ENCODE measurements around the gene MUC5AC. TPM values are rescaled to one million over a fixed set of nuclear protein-coding genes. Genes with fewer than 3 reads are reported as not detected.

The MUC5AC gene
- total and polyA plus RNA-seq, 10 donors = under 0.01 TPM; not detected in 8

- Histone ChIP-seq H3K9me3 (no peaks in the 10 kb centered on the region), H3K4me3 (no peak overlapping the region), H3K36me3 (no peaks in the 10 kb centered on the region), H3K4me1 (no peaks in the 10 kb centered on the region), H3K27ac (no peak overlapping the region), H3K27me3 (replicated peaks in 1 of 7) (peaks cover 0 to 29% (median 0%) of the 10 kb centered on the region in 7 donors)
- intact Hi-C loops (cut with DNase I; ENCODE audit: low total_unique reads) = no loop called here
- no peak for DNase-seq
- TF ChIP-seq POLR2A (IDR thresholded peaks at IDR 0.05) (no peak), POLR2AphosphoS5 (IDR thresholded peaks at IDR 0.05) (no peak), CTCF (IDR thresholded peaks at IDR 0.05 in 8 of 11, conservative IDR thresholded peaks at IDR 0.05 in 3 of 11) (no peak)
- 78 to 88% (median 86%) methylated on average over 12 to 17 of the region's 17 CpGs for WGBS, 5 donors
Observed at GRCh38 chr11:1179641-1180040, 21.9 kb downstream of the MUC5AC start.

DNA sequence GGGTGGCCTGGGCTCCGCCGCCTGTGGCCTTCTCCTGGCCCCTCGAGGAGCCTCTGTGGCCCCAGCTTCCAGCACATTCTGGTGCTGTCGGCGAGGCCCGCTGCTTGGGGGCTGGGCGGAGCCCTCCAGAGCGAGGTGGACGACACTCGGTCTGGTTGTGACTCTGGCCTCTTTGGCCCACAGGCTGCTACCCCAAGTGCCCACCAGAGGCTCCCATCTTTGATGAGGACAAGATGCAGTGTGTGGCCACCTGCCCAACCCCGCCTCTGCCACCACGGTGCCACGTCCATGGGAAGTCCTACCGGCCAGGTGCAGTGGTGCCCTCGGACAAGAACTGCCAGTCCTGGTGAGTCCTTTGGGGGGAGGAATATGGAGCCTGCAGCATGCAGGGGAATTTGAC lies 22.4 kb downstream of the MUC5AC start:
- H3K27me3 ChIP-seq (replicated peaks in 1 of 7) = peaks cover 0 to 29% (median 0%) of the 10 kb centered on the region in 7 donors
- no peak for DNase-seq
- H3K36me3 ChIP-seq = no peaks in the 10 kb centered on the region
- intact Hi-C loops (cut with DNase I; ENCODE audit: low total_unique reads) = no loop called here
- no peak for TF ChIP-seq POLR2AphosphoS5 (IDR thresholded peaks at IDR 0.05)
- no peak for TF ChIP-seq CTCF (IDR thresholded peaks at IDR 0.05 in 8 of 11, conservative IDR thresholded peaks at IDR 0.05 in 3 of 11)
- no peak for TF ChIP-seq POLR2A (IDR thresholded peaks at IDR 0.05)
- no peak overlapping the region for H3K4me3 ChIP-seq
- 80 to 96% (median 84%) methylated on average over 12 to 15 of the region's 15 CpGs; no CpG with 5 or more reads in 1 of the 5 donors for WGBS, 5 donors
- no peaks in the 10 kb centered on the region for H3K4me1 ChIP-seq
- no peak overlapping the region for H3K27ac ChIP-seq
- no peaks in the 10 kb centered on the region for H3K9me3 ChIP-seq

- intact Hi-C loops (cut with DNase I; ENCODE audit: low total_unique reads) = no loop called here
- Histone ChIP-seq H3K36me3 (no peaks in the 10 kb centered on the region), H3K4me3 (no peak overlapping the region), H3K4me1 (no peaks in the 10 kb centered on the region), H3K9me3 (no peaks in the 10 kb centered on the region), H3K27me3 (replicated peaks in 1 of 7) (peaks cover 0 to 29% (median 0%) of the 10 kb centered on the region in 7 donors), H3K27ac (no peak overlapping the region)
- no peak for DNase-seq
- 85 to 95% (median 89%) methylated on average over 21 to 29 of the region's 29 CpGs for WGBS, 5 donors
- TF ChIP-seq CTCF (IDR thresholded peaks at IDR 0.05 in 8 of 11, conservative IDR thresholded peaks at IDR 0.05 in 3 of 11) = no peak
- TF ChIP-seq POLR2A (IDR thresholded peaks at IDR 0.05) = no peak
Observed at GRCh38 chr11:1180947-1181391, 23.2 kb downstream of the MUC5AC start.

DNA sequence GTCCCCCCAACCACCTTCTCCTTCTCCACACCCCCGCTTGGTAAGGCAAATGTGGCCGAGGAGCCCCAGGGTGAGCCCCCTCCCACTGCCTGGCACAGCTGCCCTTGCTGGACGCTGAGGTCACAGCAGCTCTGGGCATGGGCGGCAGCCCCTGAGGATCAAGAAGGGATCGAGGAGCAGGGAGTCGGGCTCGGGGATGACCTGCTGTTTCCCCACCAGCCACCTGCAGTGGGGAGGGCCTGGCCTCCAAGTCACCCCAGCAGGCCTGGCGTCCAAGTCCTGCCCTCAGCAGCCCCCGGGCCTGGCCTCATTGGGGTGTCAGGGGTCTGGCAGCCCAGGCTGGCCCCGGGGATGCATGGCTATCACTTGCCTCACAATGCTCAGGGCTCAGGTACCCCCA lies 23.7 kb downstream of the MUC5AC start:
- H3K4me1 ChIP-seq = no peaks in the 10 kb centered on the region
- intact Hi-C loops (cut with DNase I; ENCODE audit: low total_unique reads) = no loop called here
- H3K4me3 ChIP-seq = no peak overlapping the region
- H3K36me3 ChIP-seq = no peaks in the 10 kb centered on the region
- TF ChIP-seq POLR2AphosphoS5 (IDR thresholded peaks at IDR 0.05) = no peak
- no peak for TF ChIP-seq POLR2A (IDR thresholded peaks at IDR 0.05)
- TF ChIP-seq CTCF (IDR thresholded peaks at IDR 0.05 in 8 of 11, conservative IDR thresholded peaks at IDR 0.05 in 3 of 11) = no peak
- no peak for DNase-seq
- peaks cover 0 to 29% (median 0%) of the 10 kb centered on the region in 7 donors for H3K27me3 ChIP-seq (replicated peaks in 1 of 7)
- no peaks in the 10 kb centered on the region for H3K9me3 ChIP-seq
- no peak overlapping the region for H3K27ac ChIP-seq
- 77 to 92% (median 83%) methylated on average over 3 to 10 of the region's 10 CpGs for WGBS, 5 donors
